NCI-H748 (cell line): ENCODE data around the gene RASSF10.
"Not testable (repeated sequence)": the region's sequence is repeated elsewhere in the genome, so short reads cannot be mapped to it uniquely, and the experiment has no call there.

Experiments
- DNase-seq: peaks from one replicate; lab custom pipeline; 2025; ENCODE audit not compliant: unreplicated experiment; lab: John Stamatoyannopoulos, UW

RASSF10 gene

GRCh38 chr11:13019313-13019712, 10.2 kb downstream of the RASSF10 start:
- no peak for DNase-seq

DNA sequence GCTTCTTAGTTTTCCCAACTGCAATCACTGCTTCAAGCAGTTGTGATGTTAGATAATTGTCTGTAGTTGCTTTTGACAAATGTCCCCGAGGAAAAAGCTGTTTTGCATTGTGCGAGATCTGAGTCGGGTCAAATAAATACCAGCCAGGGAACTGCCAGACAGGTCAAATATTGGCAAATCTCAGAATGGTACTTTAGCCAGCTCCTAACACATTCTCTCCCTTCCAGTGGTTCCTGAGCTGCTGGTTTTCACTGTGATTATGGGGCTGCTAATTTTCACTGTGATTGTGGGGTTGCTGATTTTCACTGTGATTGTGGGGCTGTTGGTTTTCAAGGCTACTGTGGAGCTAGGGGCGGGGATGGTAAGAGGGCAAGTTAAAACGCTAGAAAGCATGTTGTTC, 14.3 kb downstream of the RASSF10 start:
- DNase-seq, result no peak

DNA sequence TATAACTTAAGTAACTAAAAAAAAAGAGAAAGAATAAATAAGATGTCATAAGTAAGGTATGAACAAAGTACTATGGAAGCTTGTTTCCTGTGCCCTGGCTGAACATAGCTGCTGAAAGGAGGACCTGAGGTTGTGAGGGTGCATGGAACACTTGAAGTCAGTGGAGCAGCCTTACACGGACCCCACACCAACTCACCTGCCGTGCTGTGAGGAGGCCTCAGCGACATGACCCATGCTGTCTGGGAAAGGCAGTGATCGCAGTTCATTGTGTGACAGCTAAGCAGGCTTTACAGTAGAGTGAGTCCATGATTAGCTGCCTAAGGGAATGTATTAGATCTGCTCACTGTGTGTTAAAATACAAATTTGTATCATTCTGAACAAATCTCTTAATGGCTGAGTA, 17.6 kb downstream of the RASSF10 start:
- DNase-seq, result no peak

GRCh38 chr11:13028322-13028721, 19.2 kb downstream of the RASSF10 start:
- DNase-seq, result no peak

DNA sequence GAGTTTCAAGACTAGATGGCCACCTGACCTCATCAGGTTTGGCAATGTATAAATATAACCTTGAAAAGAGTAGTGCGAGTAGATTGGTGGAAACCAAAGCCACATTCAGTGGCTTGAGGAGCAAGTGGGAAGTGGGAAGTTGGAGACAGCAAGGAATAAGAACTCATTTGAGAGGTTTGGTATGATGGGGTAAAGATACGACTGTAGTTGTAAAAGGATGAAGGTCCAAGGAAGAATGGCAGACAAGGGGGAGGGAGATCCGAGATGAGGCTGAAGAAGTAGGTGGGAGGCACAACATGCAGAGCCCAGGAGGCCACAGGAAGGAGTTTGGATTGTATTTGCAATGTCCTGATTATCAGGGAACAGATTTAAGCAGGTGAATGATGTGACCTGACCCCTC, 20.8 kb downstream of the RASSF10 start:
- DNase-seq, result no peak

GRCh38 chr11:13030857-13031256, 21.7 kb downstream of the RASSF10 start:
- DNase-seq, result peak; percentile 85

GRCh38 chr11:13031349-13031748, 22.2 kb downstream of the RASSF10 start:
- no peak for DNase-seq

DNA sequence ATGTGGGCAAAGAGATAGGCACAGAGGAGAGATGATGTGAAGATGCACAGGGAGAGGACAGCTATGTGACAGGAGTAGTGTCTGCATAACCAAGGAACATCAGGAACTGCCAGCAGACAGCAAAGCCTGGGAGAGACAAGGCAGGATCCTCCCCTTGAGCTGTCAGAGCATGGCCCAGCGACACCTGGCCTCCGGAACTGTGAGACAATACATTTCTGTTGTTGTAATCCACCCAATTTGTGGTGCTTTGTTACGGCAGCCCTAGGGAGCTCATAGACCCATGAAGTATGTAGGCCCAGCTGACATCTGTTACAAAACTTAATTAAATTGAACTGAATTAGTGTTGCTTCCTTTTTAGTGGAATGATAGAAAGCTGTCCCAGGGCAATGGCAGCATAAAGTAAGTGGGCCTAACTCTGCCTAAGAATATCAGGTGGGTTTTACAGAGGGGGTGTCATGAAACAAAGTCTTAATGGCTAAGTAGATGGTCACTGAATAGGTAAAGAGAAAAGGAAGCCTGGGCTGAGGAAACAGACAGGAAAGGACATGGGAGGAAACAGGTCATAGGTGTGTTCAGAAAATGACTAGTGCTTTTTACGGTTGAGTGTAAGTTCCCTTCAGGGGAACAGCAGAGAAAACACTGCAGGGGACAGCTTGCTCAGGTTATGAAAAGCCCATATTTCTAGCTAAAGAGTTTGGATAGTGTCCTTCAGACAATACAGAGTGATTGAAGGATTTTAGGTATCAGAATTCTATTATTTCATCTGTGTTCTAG, 24.8 kb downstream of the RASSF10 start:
- DNase-seq, result peak; percentile 6

DNA sequence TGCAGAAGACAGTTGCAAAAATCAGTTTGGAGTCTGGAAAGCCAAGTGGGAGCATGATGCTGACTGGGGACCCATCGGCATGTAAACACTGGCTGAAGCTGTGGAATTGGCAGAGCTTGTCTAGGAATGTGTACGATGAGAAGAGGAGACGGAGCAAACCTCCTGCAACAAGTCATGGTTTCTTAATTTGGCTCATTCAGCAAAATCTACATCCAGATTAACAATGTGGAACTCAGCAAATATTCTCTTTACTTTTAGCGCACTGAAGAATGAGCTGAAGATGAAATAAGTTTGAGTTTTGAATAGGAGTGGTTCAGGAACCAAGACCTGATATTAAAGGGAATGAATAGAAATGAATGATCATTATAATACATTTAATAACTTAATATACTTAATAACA, 26.6 kb downstream of the RASSF10 start:
- DNase-seq, result no peak

- DNase-seq, result no peak
Observed at GRCh38 chr11:13036235-13036634, 27.1 kb downstream of the RASSF10 start.

DNA sequence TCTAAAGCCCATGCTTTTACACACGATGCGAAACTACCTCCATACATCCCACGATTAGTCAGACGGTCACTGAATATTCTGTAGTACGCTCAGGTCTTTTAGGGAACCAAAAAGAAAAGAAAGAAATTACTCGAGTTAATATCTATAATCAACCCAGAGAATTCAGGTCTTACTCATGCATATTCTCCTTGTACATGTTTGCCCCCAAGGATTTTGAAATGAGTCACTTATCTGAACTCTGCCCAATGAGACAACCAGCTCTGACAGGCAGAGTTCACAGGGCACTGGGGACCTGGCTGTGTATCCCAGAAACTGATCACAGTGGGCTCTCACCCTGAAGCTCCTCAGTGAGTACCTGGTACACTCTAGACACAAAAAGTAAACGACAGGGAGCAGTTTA, 29.2 kb downstream of the RASSF10 start:
- no peak for DNase-seq

DNA sequence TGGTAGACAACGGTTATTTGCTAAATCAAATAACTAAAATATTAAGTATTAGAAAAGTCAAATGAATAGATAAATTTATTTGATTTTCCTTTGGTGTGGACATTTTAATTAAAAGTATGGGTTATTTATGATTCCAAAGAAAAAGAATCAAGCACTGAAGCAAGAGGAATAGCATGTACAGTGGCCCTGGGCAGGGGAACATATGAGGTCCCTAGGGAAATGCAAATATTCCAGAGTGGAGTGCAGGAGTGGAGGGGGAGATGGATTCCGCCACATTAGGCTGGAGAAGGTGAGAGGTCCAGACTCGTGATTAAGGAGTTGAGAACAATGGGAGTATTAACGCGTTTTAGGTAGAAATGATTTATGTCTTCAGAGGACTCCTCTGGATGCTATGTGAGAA, 30.0 kb downstream of the RASSF10 start:
- no peak for DNase-seq

DNA sequence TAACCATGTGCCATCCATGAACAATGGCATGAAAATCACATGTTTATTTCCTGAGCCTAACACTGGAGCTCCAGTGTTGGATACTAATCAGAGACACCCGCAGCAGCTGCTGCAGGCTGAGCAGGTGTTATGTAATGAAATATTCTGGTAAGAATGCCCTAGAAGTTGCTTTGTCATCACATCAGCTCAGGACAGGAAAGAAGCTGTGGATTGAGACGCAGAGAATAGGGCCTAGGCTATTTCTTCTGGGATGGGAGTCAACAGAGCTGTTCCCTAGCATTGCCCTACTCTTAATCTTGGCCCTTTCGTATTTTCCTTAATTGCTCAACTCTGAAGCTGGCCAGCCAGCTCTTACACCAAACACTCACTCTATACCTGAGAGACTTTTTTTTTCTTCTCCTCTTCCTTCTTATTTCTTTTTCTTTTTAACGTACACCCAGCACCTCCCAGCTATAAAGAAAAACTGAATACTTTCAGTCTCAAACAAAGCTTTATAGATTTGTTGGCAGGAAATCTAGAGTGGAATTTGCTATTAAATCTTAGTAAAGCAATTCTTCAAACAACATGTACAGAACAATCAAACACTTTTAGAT, 31.9 kb downstream of the RASSF10 start:
- peak; percentile 48 for DNase-seq

DNA sequence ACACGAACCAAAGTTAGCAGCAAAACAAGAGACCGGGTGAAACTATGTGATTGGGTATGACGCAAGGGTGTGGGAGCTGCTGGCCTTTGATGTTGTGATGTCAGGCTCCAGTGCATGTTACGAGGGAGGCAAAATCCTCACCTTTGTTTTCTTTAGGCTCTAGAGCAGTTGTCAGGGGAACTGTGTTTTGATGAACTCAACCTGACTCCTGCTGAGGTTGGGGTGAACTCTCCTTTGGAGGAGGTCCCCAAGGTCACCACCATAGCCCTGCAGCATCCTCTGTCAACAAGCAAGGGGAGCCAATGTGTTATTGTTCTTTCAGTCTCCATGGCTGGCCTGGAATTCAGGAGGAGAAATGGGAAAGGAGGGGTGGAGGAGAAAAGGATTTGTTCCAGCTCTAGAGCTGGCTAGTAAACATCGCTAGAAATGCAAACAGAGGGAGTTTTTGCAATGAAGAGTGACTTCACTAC, 33.8 kb downstream of the RASSF10 start:
- peak; percentile 30 for DNase-seq

- no peak for DNase-seq
Observed at GRCh38 chr11:13043912-13044628, 35.0 kb downstream of the RASSF10 start.

- DNase-seq, result not testable (repeated sequence)
Observed at GRCh38 chr11:13045089-13045488, 36.0 kb downstream of the RASSF10 start.

- no peak for DNase-seq
Observed at GRCh38 chr11:13045734-13046133, 36.6 kb downstream of the RASSF10 start.

GRCh38 chr11:13046637-13047570, 37.8 kb downstream of the RASSF10 start:
- DNase-seq, result no peak

- DNase-seq, result no peak
Observed at GRCh38 chr11:13047884-13048283, 38.8 kb downstream of the RASSF10 start.

- DNase-seq, result no peak
Observed at GRCh38 chr11:13051257-13051656, 42.1 kb downstream of the RASSF10 start.

GRCh38 chr11:13052130-13052571, 43.0 kb downstream of the RASSF10 start:
- DNase-seq, result peak; percentile 58
